Activated naive CD8-positive, alpha-beta T cell treated with anti-CD3 and anti-CD28 coated beads, Interleukin-2, amount 50 U/mL, for 24 hours (primary cell): ENCODE measurements around the gene RAD51B.

Experiments
- ATAC-seq: fragments of 150-1000 bp; cut with Tn5 transposase; one replicate; pipeline ENCODE4 v1.10.0; 2021
- DNase-seq: peaks from one replicate; pipeline ENCODE4 v3.0.0; 2021
- H3K27ac Mint-ChIP-seq: one replicate; pipeline ENCODE4 v1.8.0; 2021; ENCODE audit warnings: mild to moderate bottlenecking, mixed read lengths
- H3K27me3 Mint-ChIP-seq: one replicate; pipeline ENCODE4 v1.8.0; 2021; ENCODE audit warnings: mixed read lengths
- H3K36me3 Mint-ChIP-seq: one replicate; pipeline ENCODE4 v1.8.0; 2021; ENCODE audit warnings: low read depth, mixed read lengths
- H3K4me1 Mint-ChIP-seq: one replicate; pipeline ENCODE4 v1.8.0; 2021; ENCODE audit warnings: mixed read lengths
- H3K4me3 Mint-ChIP-seq: one replicate; pipeline ENCODE4 v1.8.0; 2021; ENCODE audit warnings: mild to moderate bottlenecking, moderate library complexity, mixed read lengths
- H3K9me3 Mint-ChIP-seq: one replicate; pipeline ENCODE4 v1.8.0; 2021; ENCODE audit warnings: mixed read lengths

RAD51B gene

GRCh38 chr14:68611599-68611998 is 792.0 kb downstream of the RAD51B start:
- peaks cover 10% of the 10 kb centered on the region for H3K36me3 Mint-ChIP-seq
- H3K4me1 Mint-ChIP-seq = peaks cover 13% of the 10 kb centered on the region
- H3K9me3 Mint-ChIP-seq = peaks cover 25% of the 10 kb centered on the region
- DNase-seq (no peak), ATAC-seq (no peak)
- H3K4me3 Mint-ChIP-seq = no peak overlapping the region
- no peaks in the 10 kb centered on the region for H3K27me3 Mint-ChIP-seq
- H3K27ac Mint-ChIP-seq = no peak overlapping the region

- no peak overlapping the region for H3K27ac Mint-ChIP-seq
- no peaks in the 10 kb centered on the region for H3K27me3 Mint-ChIP-seq
- H3K4me3 Mint-ChIP-seq = no peak overlapping the region
- H3K36me3 Mint-ChIP-seq = peaks cover 14% of the 10 kb centered on the region
- no peak for DNase-seq
- H3K9me3 Mint-ChIP-seq = peaks cover 30% of the 10 kb centered on the region
- H3K4me1 Mint-ChIP-seq = peaks cover 11% of the 10 kb centered on the region
- no peak for ATAC-seq
Observed at GRCh38 chr14:68612049-68612448, 792.5 kb downstream of the RAD51B start.

- Mint-ChIP-seq H3K9me3 (peaks cover 46% of the 10 kb centered on the region), H3K27me3 (no peaks in the 10 kb centered on the region), H3K27ac (no peak overlapping the region), H3K4me3 (no peak overlapping the region), H3K36me3 (peaks cover 30% of the 10 kb centered on the region), H3K4me1 (no peaks in the 10 kb centered on the region)
- ATAC-seq (no peak), DNase-seq (no peak)
Observed at GRCh38 chr14:68616221-68616902, 796.8 kb downstream of the RAD51B start.

- H3K4me3 Mint-ChIP-seq = no peak overlapping the region
- no peaks in the 10 kb centered on the region for H3K27me3 Mint-ChIP-seq
- H3K36me3 Mint-ChIP-seq = peaks cover 23% of the 10 kb centered on the region
- H3K4me1 Mint-ChIP-seq = no peaks in the 10 kb centered on the region
- H3K27ac Mint-ChIP-seq = no peak overlapping the region
- peaks cover 30% of the 10 kb centered on the region for H3K9me3 Mint-ChIP-seq
- ATAC-seq (no peak), DNase-seq (no peak)
Observed at GRCh38 chr14:68619790-68620574, 800.4 kb downstream of the RAD51B start.

GRCh38 chr14:68621400-68622365 is 802.1 kb downstream of the RAD51B start:
- Mint-ChIP-seq H3K27ac (no peak overlapping the region), H3K9me3 (peaks cover 20% of the 10 kb centered on the region), H3K4me3 (no peak overlapping the region), H3K27me3 (no peaks in the 10 kb centered on the region), H3K4me1 (no peaks in the 10 kb centered on the region), H3K36me3 (peaks cover 20% of the 10 kb centered on the region)
- DNase-seq (no peak), ATAC-seq (no peak)

GRCh38 chr14:68622856-68623255 is 803.3 kb downstream of the RAD51B start:
- ATAC-seq = no peak
- no peak for DNase-seq
- peaks cover 9% of the 10 kb centered on the region for H3K36me3 Mint-ChIP-seq
- H3K27me3 Mint-ChIP-seq = no peaks in the 10 kb centered on the region
- peaks cover 5% of the 10 kb centered on the region for H3K4me1 Mint-ChIP-seq
- peaks cover 10% of the 10 kb centered on the region for H3K9me3 Mint-ChIP-seq
- no peak overlapping the region for H3K4me3 Mint-ChIP-seq
- H3K27ac Mint-ChIP-seq = no peak overlapping the region

- H3K27ac Mint-ChIP-seq = no peak overlapping the region
- peaks cover 8% of the 10 kb centered on the region for H3K4me1 Mint-ChIP-seq
Observed at GRCh38 chr14:68623307-68623706, 803.7 kb downstream of the RAD51B start.

GRCh38 chr14:68623826-68624225 is 804.2 kb downstream of the RAD51B start:
- Mint-ChIP-seq H3K4me3 (no peak overlapping the region), H3K27ac (no peak overlapping the region), H3K9me3 (peaks cover under 1% of the 10 kb centered on the region), H3K36me3 (peaks cover under 1% of the 10 kb centered on the region), H3K27me3 (peaks cover 3% of the 10 kb centered on the region), H3K4me1 (peaks cover 11% of the 10 kb centered on the region)
- ATAC-seq = no peak
- DNase-seq = no peak

More at GRCh38 chr14:68623307-68623706, 803.7 kb downstream of the RAD51B start:
- ATAC-seq (no peak), DNase-seq (no peak)
- H3K36me3 Mint-ChIP-seq = peaks cover 6% of the 10 kb centered on the region
- no peaks in the 10 kb centered on the region for H3K27me3 Mint-ChIP-seq
- H3K4me3 Mint-ChIP-seq = no peak overlapping the region
- H3K9me3 Mint-ChIP-seq = peaks cover 6% of the 10 kb centered on the region

GRCh38 chr14:68624541-68625220 is 805.1 kb downstream of the RAD51B start:
- Mint-ChIP-seq H3K27ac (no peak overlapping the region), H3K36me3 (no peaks in the 10 kb centered on the region), H3K4me3 (no peak overlapping the region), H3K4me1 (peaks cover 16% of the 10 kb centered on the region), H3K9me3 (no peaks in the 10 kb centered on the region), H3K27me3 (peaks cover 5% of the 10 kb centered on the region)
- DNase-seq (no peak), ATAC-seq (no peak)

- ATAC-seq = no peak
- Mint-ChIP-seq H3K4me3 (no peak overlapping the region), H3K27ac (no peak overlapping the region), H3K27me3 (peaks cover 5% of the 10 kb centered on the region), H3K4me1 (peaks cover 16% of the 10 kb centered on the region), H3K36me3 (no peaks in the 10 kb centered on the region), H3K9me3 (no peaks in the 10 kb centered on the region)
- DNase-seq = no peak
Observed at GRCh38 chr14:68625366-68626090, 805.9 kb downstream of the RAD51B start.

- Mint-ChIP-seq H3K27me3 (peaks cover 5% of the 10 kb centered on the region), H3K9me3 (no peaks in the 10 kb centered on the region), H3K36me3 (no peaks in the 10 kb centered on the region), H3K27ac (no peak overlapping the region), H3K4me3 (no peak overlapping the region), H3K4me1 (peaks cover 16% of the 10 kb centered on the region)
- DNase-seq (no peak), ATAC-seq (no peak)
Observed at GRCh38 chr14:68626386-68626785, 806.8 kb downstream of the RAD51B start.

GRCh38 chr14:68627050-68627867 is 807.7 kb downstream of the RAD51B start:
- Mint-ChIP-seq H3K27me3 (peaks cover 5% of the 10 kb centered on the region), H3K4me3 (no peak overlapping the region), H3K9me3 (no peaks in the 10 kb centered on the region), H3K4me1 (peaks cover 16% of the 10 kb centered on the region), H3K36me3 (no peaks in the 10 kb centered on the region), H3K27ac (no peak overlapping the region)
- ATAC-seq (no peak), DNase-seq (no peak)
